Vagina (tissue), 2 donors: ENCODE data around the gene PCNP.

Experiments used
- POLR2A ChIP-seq, 2 donors: fragments of 450-650 bp; IDR thresholded peaks; one replicate each; pipeline ENCODE4 v1.6.1; 2017; ENCODE audit warnings: antibody characterized with exemption in 2 of 2, mild to moderate bottlenecking in 2 of 2, moderate library complexity in 2 of 2
- TF ChIP-seq, protein P1 (sequence below), 3 experiments: fragments of 450-650 bp in 2 of 3; fragments of 200-600 bp in 1 of 3; sonication (generic) in 1 of 3; IDR thresholded peaks; one replicate each; pipeline ENCODE4 v1.5.1; 2017 to 2019; ENCODE audit warnings: antibody characterized with exemption in 3 of 3, mild to moderate bottlenecking in 2 of 3, moderate library complexity in 2 of 3

DNA sequence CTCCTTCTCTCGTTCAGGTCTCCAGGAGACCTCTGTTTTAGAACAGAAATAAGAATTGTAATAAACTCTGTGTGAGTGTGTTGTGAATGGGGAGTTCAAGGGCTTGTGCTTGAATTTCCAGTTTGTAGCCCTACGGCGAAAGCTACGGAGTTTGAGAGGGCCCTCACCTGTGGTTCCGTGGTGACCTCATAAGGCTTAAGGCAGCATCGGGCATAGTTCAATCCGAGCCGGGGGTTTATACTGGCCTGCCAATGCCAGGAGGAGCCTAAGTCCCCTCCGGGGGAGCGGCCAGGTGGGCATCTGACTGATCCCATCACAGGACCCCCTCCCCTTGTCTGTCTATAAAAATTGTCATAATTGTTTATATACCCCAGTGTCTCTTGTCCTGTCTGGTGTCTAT lies 59.2 kb downstream of the PCNP start:
- TF ChIP-seq, protein P1, sequence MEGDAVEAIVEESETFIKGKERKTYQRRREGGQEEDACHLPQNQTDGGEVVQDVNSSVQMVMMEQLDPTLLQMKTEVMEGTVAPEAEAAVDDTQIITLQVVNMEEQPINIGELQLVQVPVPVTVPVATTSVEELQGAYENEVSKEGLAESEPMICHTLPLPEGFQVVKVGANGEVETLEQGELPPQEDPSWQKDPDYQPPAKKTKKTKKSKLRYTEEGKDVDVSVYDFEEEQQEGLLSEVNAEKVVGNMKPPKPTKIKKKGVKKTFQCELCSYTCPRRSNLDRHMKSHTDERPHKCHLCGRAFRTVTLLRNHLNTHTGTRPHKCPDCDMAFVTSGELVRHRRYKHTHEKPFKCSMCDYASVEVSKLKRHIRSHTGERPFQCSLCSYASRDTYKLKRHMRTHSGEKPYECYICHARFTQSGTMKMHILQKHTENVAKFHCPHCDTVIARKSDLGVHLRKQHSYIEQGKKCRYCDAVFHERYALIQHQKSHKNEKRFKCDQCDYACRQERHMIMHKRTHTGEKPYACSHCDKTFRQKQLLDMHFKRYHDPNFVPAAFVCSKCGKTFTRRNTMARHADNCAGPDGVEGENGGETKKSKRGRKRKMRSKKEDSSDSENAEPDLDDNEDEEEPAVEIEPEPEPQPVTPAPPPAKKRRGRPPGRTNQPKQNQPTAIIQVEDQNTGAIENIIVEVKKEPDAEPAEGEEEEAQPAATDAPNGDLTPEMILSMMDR (IDR thresholded peaks at IDR 0.05), result no peak
- TF ChIP-seq POLR2A (IDR thresholded peaks at IDR 0.05), result no peak
